Transverse colon (tissue), 4 donors: Measurements from ENCODE around the gene HAP1. TPM values are rescaled to one million over a fixed set of nuclear protein-coding genes. Genes with fewer than 3 reads are reported as not detected.

Experiments used
- DNase-seq: peaks from one replicate; pipeline ENCODE4 v3.0.0-alpha.2; 2019
- H3K27ac ChIP-seq, 4 donors: fragments of 200-600 bp; sonication (generic); 2 replicates each; pipeline ENCODE4 v1.5.1; 2016 to 2018; ENCODE audit warnings: inconsistent platforms in 4 of 4
- H3K27me3 ChIP-seq: fragments of 200-600 bp; sonication (generic); 2 replicates; pipeline ENCODE4 v1.5.1; 2017; ENCODE audit warnings: inconsistent platforms
- H3K36me3 ChIP-seq, 4 donors: fragments of 200-600 bp; sonication (generic); 2 replicates each; pipeline ENCODE4 v1.5.1; 2017 to 2019; ENCODE audit warnings: inconsistent platforms in 4 of 4
- H3K4me1 ChIP-seq, 4 donors: fragments of 200-600 bp; sonication (generic); 2 replicates each; pipeline ENCODE4 v1.5.1; 2017 to 2020; ENCODE audit warnings: inconsistent platforms in 4 of 4
- H3K4me3 ChIP-seq, 4 donors: fragments of 200-600 bp; sonication (generic); 1 replicate in 1 of 4; 2 replicates in 3 of 4; pipeline versions ENCODE4 v1.5.1 to v1.6.1; 2017 to 2019; ENCODE audit warnings: inconsistent platforms in 4 of 4
- H3K9me3 ChIP-seq, 2 donors: fragments of 200-600 bp; sonication (generic); 2 replicates each; pipeline ENCODE4 v1.5.1; 2017 to 2019; ENCODE audit warnings: inconsistent platforms in 2 of 2
- EP300 ChIP-seq: sonication (generic); formaldehyde crosslinking; IDR thresholded peaks from one replicate; pipeline ENCODE4 v1.6.1; 2017; ENCODE audit warnings: antibody characterized with exemption, low read depth
- POLR2A ChIP-seq: fragments of 450-650 bp; IDR thresholded peaks from one replicate; pipeline ENCODE4 v1.6.1; 2016; ENCODE audit warnings: antibody characterized with exemption, mild to moderate bottlenecking, moderate library complexity
- POLR2AphosphoS5 ChIP-seq, 3 donors: sonication (generic); formaldehyde crosslinking; IDR thresholded peaks; one replicate each; pipeline ENCODE4 v1.6.1; 2016; ENCODE audit warnings: antibody characterized with exemption in 3 of 3
- WGBS, 2 donors: methylation state at CpG; one replicate each; pipeline ENCODE4 v1.1.5; 2018; ENCODE audit warnings: low coverage in 1 of 2; 5-methylcytosine and 5-hydroxymethylcytosine counted together
- in situ Hi-C, 4 donors: fragments of 200-750 bp; cut with MboI; loops; one replicate each; pipeline versions ENCODE4 v1.15.0 to v1.15.1; 2017; ENCODE audit warnings: low sequenced_read_pairs in 3 of 4, low pct_ligation_motif_present in 1 of 4, low pct_unique_long_range_greater_than_20kb in 1 of 4
- intact Hi-C: fragments of 100-400 bp; cut with DNase I; formaldehyde crosslinking; loops from one replicate; pipeline ENCODE4 v1.15.1; 2023; ENCODE audit warnings: low total_unique reads
- total RNA-seq, 4 donors: library from RNA; depleted of rRNA; stranded (reverse); fragments of >200 nt; gene quantifications; one replicate each; pipeline ENCODE4 v1.1.0, GENCODE V29; 2016
- TF ChIP-seq, protein P1 (sequence below), 5 experiments: fragments of 200-600 bp in 3 of 5; fragments of 450-650 bp in 2 of 5; sonication (generic) in 3 of 5; IDR thresholded peaks; 1 replicate in 2 of 5; 2 replicates in 3 of 5; pipeline ENCODE4 v1.5.1; 2016 to 2017; ENCODE audit warnings: antibody characterized with exemption in 5 of 5, inconsistent platforms in 3 of 5, mild to moderate bottlenecking in 2 of 5, moderate library complexity in 1 of 5

Gene HAP1
- total RNA-seq, 4 donors from 2014 or later = 0.55 to 0.79 TPM; not detected in 2

DNA sequence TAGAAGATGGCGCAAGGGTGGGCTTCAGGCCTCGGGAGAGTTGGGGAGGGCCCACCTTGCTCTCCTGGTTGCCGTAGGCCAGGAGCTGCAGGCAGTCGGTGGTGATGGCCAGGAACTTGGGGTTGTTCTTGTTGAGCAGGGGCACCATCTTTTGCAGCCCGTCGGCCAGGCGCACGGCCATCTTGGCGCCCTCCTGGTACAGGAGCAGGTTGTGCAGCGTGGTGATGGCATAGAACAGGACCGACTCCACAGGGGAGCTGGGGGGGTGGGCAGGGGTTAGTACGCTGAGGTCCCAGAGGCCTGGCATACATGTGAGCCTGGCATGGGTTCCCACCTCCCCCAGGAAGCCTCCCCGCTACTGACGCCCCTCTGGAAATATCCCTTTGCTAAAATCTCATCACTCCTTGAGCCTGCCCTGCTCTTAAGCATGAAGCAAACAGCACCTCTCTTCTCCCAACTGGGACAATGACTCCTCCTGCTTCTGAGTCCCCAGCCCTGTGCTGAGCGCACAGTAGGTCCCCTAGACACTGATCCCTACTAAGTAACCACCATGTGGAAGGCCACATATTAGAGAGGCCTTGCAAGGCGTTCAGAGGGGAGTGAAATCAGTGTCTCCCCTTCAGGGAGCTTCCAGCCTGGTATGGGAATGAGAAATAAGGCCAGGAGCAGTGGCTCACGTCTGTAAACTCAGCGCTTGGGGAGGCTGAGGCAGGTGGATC, 33.0 kb upstream of the HAP1 start:
- no peaks in the 10 kb centered on the region for H3K9me3 ChIP-seq
- in situ Hi-C loops = no loop called here
- DNase-seq = no peak
- intact Hi-C loops = no loop called here
- WGBS, 2 donors = 80 to 93% methylated on average over 2 to 18 of the region's 18 CpGs
- H3K4me3 ChIP-seq = no peak overlapping the region
- H3K4me1 ChIP-seq = peaks cover 3 to 12% (median 12%) of the 10 kb centered on the region in 4 donors
- H3K36me3 ChIP-seq = peaks cover 0 to 59% (median 27%) of the 10 kb centered on the region in 4 donors
- TF ChIP-seq EP300 = no peak
- H3K27ac ChIP-seq = no peak overlapping the region
- H3K27me3 ChIP-seq = no peaks in the 10 kb centered on the region

DNA sequence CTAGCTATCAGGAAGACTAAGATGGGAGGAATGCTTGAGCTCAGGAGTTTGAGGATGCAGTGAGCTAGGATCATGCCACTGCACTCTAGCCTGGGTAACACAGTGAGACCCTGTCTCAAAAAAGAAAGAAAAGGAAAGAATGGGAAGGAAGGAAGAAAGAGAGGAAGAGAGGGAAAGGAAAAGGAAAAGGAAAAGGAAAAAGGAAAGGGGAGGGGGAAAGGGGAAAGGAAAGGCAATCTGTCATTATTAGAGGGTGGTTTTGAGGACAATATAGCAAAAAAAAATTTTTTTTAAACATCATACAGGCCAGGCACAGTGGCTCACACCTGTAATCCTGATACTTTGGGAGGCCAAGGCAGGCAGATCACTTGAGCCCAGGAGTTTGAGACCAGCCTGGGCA, 31.7 kb upstream of the HAP1 start:
- TF ChIP-seq POLR2A (no peak), EP300 (no peak), POLR2AphosphoS5 (IDR thresholded peaks at IDR 0.05) (no peak)
- TF ChIP-seq, protein P1, sequence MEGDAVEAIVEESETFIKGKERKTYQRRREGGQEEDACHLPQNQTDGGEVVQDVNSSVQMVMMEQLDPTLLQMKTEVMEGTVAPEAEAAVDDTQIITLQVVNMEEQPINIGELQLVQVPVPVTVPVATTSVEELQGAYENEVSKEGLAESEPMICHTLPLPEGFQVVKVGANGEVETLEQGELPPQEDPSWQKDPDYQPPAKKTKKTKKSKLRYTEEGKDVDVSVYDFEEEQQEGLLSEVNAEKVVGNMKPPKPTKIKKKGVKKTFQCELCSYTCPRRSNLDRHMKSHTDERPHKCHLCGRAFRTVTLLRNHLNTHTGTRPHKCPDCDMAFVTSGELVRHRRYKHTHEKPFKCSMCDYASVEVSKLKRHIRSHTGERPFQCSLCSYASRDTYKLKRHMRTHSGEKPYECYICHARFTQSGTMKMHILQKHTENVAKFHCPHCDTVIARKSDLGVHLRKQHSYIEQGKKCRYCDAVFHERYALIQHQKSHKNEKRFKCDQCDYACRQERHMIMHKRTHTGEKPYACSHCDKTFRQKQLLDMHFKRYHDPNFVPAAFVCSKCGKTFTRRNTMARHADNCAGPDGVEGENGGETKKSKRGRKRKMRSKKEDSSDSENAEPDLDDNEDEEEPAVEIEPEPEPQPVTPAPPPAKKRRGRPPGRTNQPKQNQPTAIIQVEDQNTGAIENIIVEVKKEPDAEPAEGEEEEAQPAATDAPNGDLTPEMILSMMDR (IDR thresholded peaks at IDR 0.05) = no peak
- Histone ChIP-seq H3K4me3 (no peak overlapping the region), H3K27ac (no peak overlapping the region), H3K36me3 (peaks cover 0 to 54% (median 26%) of the 10 kb centered on the region in 4 donors), H3K9me3 (no peaks in the 10 kb centered on the region), H3K27me3 (no peaks in the 10 kb centered on the region), H3K4me1 (no peaks in the 10 kb centered on the region)
- DNase-seq = no peak
- in situ Hi-C loops = no loop called here
- intact Hi-C loops = no loop called here

DNA sequence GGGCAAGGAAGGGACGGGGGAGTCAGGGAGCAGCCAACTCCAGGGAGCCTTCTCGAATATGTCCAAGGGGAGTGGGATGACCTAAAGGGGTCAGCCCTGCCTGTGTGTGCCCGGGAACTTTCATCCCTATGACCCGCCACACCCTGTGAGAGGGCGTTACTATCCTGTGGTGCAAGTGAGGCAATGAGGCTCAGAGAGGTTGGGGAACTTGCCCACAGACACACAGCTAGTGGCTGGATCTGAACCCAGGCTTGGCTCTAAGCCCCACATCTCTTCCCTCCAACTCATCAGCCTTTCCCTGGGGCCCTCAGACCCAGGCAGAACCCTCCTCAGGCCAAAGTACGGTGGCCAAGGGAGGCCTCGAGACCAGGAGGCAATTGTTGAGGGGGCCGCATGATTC, 28.9 kb upstream of the HAP1 start:
- no peaks in the 10 kb centered on the region for H3K9me3 ChIP-seq
- H3K27me3 ChIP-seq = no peaks in the 10 kb centered on the region
- no peak overlapping the region for H3K4me3 ChIP-seq
- peaks cover 0 to 52% (median 23%) of the 10 kb centered on the region in 4 donors for H3K36me3 ChIP-seq
- whole genome bisulfite sequencing, 2 donors = 83% methylated on average over 8 of the region's 8 CpGs; no CpG with 5 or more reads in 1 of the 2 donors
- no peak for DNase-seq
- in situ Hi-C loops (no loop called here), intact Hi-C loops (no loop called here)
- no peaks in the 10 kb centered on the region for H3K4me1 ChIP-seq
- TF ChIP-seq EP300 = no peak
- TF ChIP-seq POLR2A = no peak
- TF ChIP-seq, protein P1 (IDR thresholded peaks at IDR 0.05) = no peak
- TF ChIP-seq POLR2AphosphoS5 (IDR thresholded peaks at IDR 0.05) = no peak
- no peak overlapping the region for H3K27ac ChIP-seq

DNA sequence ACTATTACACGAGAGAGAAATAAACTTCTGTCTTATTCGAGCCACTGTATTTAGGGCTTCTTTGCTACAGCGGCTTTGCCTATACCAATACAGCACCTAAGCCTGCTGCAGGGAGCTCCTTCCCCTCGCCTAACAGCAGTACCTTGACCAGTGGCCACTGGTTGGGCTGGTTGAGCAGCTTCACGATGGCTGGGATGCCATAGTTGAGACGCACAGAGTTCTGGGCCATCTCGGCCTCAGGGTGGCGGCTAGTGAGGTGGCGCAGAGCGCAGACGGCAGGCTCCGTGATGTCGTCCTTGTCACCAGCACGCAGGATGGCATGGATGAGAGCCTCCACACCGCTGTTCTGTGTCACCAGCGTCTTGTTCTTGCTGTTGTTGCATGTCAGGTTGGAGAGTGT, 28.4 kb upstream of the HAP1 start:
- H3K36me3 ChIP-seq = peaks cover 0 to 48% (median 26%) of the 10 kb centered on the region in 4 donors
- intact Hi-C loops = no loop called here
- TF ChIP-seq EP300 (no peak), POLR2A (no peak), POLR2AphosphoS5 (IDR thresholded peaks at IDR 0.05) (no peak)
- TF ChIP-seq, protein P1 (IDR thresholded peaks at IDR 0.05) = no peak

DNA sequence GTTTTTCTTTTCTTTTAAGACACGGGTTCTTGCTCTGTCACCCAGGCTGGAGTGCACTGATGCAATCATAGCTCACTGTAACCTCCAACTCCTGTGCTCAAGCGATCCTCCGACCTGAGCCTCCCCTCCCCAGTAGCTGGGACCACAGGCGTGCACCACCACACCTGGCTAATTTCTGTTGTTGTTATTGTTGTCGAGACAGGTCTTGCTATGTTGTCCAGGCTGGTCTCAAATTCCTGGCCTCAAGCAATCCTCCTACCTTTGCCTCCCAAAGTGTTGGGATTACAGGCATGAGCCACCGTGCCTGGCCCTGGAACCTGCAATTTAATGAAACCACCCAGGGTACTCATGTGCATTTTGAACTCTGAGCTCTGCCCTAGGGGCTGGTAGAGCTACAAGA, 27.9 kb upstream of the HAP1 start:
- no peaks in the 10 kb centered on the region for H3K27me3 ChIP-seq
- no peaks in the 10 kb centered on the region for H3K4me1 ChIP-seq
- TF ChIP-seq EP300 = no peak
- no peak for TF ChIP-seq POLR2A
- TF ChIP-seq POLR2AphosphoS5 (IDR thresholded peaks at IDR 0.05) = no peak
- TF ChIP-seq, protein P1 (IDR thresholded peaks at IDR 0.05) = no peak
- H3K9me3 ChIP-seq = no peaks in the 10 kb centered on the region
- peaks cover 0 to 45% (median 25%) of the 10 kb centered on the region in 4 donors for H3K36me3 ChIP-seq
- in situ Hi-C loops = no loop called here
- no peak overlapping the region for H3K27ac ChIP-seq
- intact Hi-C loops = no loop called here
- 74% methylated on average over 6 of the region's 6 CpGs; no CpG with 5 or more reads in 1 of the 2 donors for WGBS, 2 donors
- no peak overlapping the region for H3K4me3 ChIP-seq
- DNase-seq = no peak

More for the DNA sequence above, 28.4 kb upstream of the HAP1 start:
- in situ Hi-C loops = no loop called here
- Histone ChIP-seq H3K4me3 (no peak overlapping the region), H3K9me3 (no peaks in the 10 kb centered on the region), H3K27me3 (no peaks in the 10 kb centered on the region), H3K27ac (no peak overlapping the region), H3K4me1 (no peaks in the 10 kb centered on the region)
- WGBS, 2 donors = 92 to 94% methylated on average over 4 to 16 of the region's 16 CpGs
- no peak for DNase-seq
